NB4 (cell line): ENCODE results near the gene MGLL.

ENCODE experiments used
- DNase-seq: peaks from one replicate; pipeline ENCODE4 v3.0.0; 2010; ENCODE audit warnings: low read depth
- H3K4me3 ChIP-seq: one replicate; pipeline ENCODE4 v1.5.1; 2011; ENCODE audit warnings: mild to moderate bottlenecking, low read depth, low read length, moderate library complexity
- CTCF ChIP-seq: IDR thresholded peaks from one replicate; pipeline ENCODE4 v1.5.1; 2012; ENCODE audit warnings: low read depth, low read length
- MAX ChIP-seq: IDR thresholded peaks from 2 replicates; pipeline ENCODE4 v1.6.1; 2011; ENCODE audit warnings: low read depth, low read length
- MYC ChIP-seq: IDR thresholded peaks from 2 replicates; pipeline ENCODE4 v1.6.1; 2011; ENCODE audit warnings: low read depth, low read length
- POLR2A ChIP-seq: IDR thresholded peaks from 2 replicates; pipeline ENCODE4 v1.6.1; 2011; ENCODE audit warnings: mild to moderate bottlenecking; ENCODE audit not compliant: insufficient read length; ENCODE audit errors: extremely low read depth

MGLL gene

GRCh38 chr3:127765735-127766134 is 56.6 kb downstream of the MGLL start:
- DNase-seq: no peak
- no peak for TF ChIP-seq CTCF
- TF ChIP-seq MYC: no peak
- H3K4me3 ChIP-seq: no peak overlapping the region

- no peak for DNase-seq
- H3K4me3 ChIP-seq: no peak overlapping the region
- TF ChIP-seq MYC: no peak
- TF ChIP-seq CTCF: no peak
- no peak for TF ChIP-seq POLR2A
- no peak for TF ChIP-seq MAX
Observed at GRCh38 chr3:127764841-127765362, 57.4 kb downstream of the MGLL start.

- DNase-seq: no peak
- TF ChIP-seq MAX: no peak
- no peak for TF ChIP-seq POLR2A
- TF ChIP-seq MYC: no peak
- TF ChIP-seq CTCF: no peak
- no peak overlapping the region for H3K4me3 ChIP-seq
Observed at GRCh38 chr3:127764301-127764700, 58.0 kb downstream of the MGLL start.

- H3K4me3 ChIP-seq: no peak overlapping the region
- DNase-seq: no peak
- TF ChIP-seq POLR2A (no peak), MYC (no peak), CTCF (no peak), MAX (no peak)
Observed at GRCh38 chr3:127763816-127764215, 58.5 kb downstream of the MGLL start.

- TF ChIP-seq CTCF: no peak
- TF ChIP-seq MAX: no peak
- no peak for TF ChIP-seq MYC
- no peak for TF ChIP-seq POLR2A
- no peak overlapping the region for H3K4me3 ChIP-seq
- no peak for DNase-seq
Observed at GRCh38 chr3:127763337-127763736, 59.0 kb downstream of the MGLL start.

- no peak for DNase-seq
- no peak overlapping the region for H3K4me3 ChIP-seq
- no peak for TF ChIP-seq POLR2A
- no peak for TF ChIP-seq MYC
Observed at GRCh38 chr3:127762787-127763105, 59.6 kb downstream of the MGLL start.
